VCaP (cell line): ENCODE measurements around the gene MATN1.

Source experiments
- H3K27ac ChIP-seq: fragments of 450-650 bp; 2 replicates; pipeline ENCODE4 v1.5.1; 2017
- TF ChIP-seq, protein P1 (sequence below): fragments of 450-650 bp; conservative IDR thresholded peaks from 2 replicates; pipeline ENCODE4 v1.5.1; 2017; ENCODE audit warnings: mild to moderate bottlenecking, moderate library complexity

Gene MATN1

DNA sequence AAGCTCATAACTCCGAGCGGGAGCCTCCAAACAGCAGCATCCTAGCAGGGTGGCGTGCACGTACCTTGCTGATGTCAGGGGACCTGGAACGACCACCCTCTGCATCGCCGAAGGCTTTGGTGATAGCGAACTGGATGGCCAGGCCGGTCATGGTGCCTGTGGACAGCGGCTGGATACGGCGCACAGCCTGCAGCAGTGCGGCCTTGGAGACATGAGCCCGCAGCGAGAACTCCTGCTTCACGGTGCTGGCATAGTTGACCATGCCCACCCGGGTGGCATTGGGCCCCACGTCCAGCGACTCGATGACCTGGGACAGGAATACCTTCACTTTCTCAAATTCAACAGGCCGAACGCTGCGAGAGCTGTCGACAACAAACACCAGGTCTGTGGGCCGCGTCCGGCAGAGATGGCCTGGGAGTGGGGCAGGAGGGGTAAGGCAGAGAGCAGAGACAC lies 2.0 kb downstream of the MATN1 start:
- H3K27ac ChIP-seq: peak overlapping the region; percentile 44; the same call in 1 of the 2 replicates
- TF ChIP-seq, protein P1, sequence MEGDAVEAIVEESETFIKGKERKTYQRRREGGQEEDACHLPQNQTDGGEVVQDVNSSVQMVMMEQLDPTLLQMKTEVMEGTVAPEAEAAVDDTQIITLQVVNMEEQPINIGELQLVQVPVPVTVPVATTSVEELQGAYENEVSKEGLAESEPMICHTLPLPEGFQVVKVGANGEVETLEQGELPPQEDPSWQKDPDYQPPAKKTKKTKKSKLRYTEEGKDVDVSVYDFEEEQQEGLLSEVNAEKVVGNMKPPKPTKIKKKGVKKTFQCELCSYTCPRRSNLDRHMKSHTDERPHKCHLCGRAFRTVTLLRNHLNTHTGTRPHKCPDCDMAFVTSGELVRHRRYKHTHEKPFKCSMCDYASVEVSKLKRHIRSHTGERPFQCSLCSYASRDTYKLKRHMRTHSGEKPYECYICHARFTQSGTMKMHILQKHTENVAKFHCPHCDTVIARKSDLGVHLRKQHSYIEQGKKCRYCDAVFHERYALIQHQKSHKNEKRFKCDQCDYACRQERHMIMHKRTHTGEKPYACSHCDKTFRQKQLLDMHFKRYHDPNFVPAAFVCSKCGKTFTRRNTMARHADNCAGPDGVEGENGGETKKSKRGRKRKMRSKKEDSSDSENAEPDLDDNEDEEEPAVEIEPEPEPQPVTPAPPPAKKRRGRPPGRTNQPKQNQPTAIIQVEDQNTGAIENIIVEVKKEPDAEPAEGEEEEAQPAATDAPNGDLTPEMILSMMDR: no peak

DNA sequence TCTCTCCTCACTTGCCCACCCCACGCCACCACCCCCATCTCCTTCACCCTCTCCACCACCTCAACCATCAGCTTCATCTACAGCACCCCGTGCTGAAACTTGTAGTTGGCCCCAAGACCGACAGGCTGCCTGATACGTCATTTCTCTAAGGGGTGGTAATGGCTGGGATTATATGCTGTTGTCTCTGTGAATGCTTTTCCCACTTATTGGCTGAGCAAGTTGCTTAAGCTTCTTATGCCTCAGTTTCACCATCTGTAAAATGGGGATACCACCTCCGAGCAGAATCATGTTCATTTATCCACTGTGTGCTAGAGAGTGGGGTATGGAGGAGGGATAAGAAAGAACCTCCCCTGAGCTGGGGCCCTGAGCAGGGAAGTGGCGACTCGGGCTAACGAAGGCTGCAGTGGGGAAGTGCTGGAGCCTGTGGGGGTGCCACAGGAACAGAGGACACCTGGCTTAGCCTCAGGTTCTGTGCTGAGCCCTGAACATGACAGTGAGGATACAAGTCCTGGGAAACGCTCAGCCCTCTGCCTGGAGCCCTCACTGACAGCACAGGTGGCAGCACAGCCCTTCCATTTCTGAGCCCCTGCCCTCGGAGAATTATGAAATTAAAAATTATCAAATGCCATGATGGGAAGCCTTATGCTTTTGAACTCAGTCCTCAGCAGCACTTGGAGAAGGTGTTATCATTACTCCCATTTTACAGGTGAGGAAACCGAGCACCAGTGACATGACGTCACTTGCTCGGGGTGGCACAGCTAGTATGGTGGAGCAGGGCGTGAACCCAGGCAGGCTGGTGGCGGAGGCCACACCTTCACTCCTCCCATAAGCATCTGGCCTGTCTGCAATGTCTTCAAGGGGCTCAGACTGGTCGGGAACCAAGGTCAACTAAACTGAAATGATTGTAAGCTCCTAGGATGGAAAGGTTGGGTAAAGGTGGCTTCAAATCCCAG lies 2.8 kb downstream of the MATN1 start:
- no peak overlapping the region for H3K27ac ChIP-seq
- TF ChIP-seq, protein P1: no peak

DNA sequence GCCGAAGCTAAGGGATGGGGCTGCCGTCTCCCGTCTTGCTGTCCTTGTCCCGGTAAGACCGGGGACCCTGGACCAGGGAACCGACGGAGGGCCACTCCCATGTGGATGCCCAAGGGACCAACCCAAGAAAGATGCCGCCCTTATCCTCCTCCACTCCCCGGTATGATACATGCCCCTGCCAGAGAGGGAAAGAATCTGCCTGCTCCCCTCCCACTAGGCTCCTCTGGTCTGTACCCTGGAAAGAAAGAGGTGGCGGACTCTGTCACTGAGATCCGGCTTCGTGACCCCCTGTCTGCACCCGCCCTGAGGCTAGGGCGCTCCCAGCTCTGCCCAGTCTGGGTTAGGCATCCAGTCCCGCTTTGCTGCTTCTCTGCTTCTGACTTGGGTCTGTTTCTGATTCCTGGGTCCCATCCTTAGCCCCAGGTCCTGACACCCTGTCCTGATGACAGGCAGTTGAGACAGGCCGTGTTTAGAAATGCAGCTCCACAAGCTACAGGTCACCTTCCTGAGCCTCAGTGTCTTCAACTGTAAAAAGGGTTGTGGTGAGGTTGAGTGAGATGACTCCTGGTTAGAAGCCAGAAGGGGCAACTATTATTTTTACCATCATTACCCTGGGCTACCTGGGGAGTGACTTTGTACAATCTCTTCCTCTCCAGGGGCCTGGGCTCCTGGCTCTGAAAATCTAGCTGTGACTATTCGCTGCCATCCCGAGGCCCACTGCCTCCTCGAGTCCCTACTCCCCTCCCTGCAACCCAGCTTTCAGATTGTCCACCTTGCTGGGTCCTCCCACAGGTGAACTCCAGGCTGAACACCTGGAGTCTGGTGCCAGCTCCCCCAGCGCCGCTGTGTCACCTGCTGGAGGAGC lies 3.7 kb downstream of the MATN1 start:
- TF ChIP-seq, protein P1: peak; percentile 55
- peak overlapping the region; percentile 84 for H3K27ac ChIP-seq

DNA sequence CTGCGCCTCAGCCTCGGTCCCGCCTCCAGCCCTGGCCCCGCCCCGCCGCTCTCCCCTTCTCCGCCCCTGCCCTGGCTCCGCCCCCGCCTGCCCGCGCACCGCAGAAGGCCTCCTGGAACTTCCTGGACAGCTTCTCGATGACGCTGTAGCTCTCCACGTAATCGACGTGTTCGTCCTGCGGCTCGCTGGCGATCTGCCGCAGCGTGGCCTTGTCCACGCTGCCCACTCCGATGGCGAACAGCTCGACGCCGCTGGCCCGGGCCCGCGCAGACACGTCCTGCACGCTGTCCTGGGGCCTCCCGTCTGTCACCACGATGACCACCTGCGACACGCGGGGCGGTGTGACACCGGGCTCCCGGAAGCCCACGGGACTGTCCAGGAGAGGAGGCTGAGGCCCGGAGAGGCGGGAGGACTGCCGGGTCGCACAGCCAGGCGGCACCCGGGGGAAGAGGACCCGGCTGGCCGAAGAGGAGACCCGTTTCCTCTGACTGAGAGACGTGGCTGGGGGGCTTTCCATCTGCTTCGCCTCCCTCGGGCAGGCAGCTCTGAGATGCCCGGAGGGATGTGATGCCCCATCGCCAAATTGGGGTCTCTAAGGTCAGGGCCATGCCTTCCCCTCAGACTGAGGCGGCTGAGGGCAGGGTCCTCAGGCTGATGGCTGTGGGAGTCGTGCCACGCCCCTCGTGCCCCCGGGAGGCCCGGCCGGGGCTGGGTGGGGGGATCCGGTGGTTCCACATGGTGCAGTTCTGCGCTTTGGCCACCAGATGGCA lies 4.6 kb downstream of the MATN1 start:
- TF ChIP-seq, protein P1: peak; percentile 87
- H3K27ac ChIP-seq: peak overlapping the region; percentile 84

DNA sequence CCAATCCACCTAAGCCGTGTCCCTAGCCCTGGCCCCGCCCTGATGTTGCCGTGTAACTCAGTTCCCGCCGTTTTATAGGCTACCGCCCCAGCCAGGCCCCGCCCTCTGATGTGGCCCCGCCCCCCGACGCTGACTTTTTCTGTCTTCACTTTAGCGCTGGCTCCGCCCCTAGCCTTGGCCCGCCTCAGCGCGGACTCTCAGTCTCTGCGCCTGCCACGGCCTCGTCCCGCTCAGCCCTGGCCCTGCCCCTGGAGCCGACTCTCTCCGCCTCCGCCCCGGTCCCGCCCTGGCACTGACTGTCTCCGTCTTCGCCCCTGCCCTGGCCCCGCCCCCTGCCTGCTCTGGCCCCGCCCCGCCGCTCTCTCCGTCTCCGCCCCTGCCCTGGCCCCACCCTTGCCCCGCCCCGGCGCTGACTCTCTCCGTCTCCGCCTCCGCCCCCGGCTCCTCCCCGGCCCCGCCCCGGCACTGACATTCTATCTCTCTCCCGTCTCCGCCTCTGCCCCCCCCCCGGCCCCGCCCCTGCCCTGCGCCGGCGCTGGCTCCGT lies 5.2 kb downstream of the MATN1 start:
- H3K27ac ChIP-seq: no peak overlapping the region
- TF ChIP-seq, protein P1: no peak

DNA sequence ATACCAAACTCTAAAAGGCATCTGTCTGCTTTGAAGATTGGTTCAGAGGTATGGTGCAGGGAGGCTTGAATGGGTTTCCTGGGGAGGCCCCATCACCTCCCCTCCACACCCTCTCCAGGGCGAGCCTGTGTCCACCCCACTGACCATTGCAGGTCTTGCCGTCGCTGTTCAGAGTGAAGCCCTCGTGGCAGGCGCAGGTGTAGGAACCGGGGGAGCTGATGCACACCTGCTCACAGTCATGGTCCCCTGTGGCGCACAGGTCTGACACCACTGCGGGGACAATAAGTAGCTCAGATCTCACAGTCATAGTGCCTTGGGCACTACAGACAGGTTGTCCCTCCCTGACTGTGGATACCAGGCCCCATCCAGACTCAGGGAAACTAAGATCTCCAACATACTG lies 6.7 kb downstream of the MATN1 start:
- TF ChIP-seq, protein P1: no peak
- no peak overlapping the region for H3K27ac ChIP-seq
